Right ventricle myocardium superior (tissue), 1 donor: ENCODE measurements around the gene UBC. TPM values are rescaled to one million over a fixed set of nuclear protein-coding genes. Genes with fewer than 3 reads are reported as not detected.
"Not testable (repeated sequence)": the region's sequence is repeated elsewhere in the genome, so short reads cannot be mapped to it uniquely, and the experiment has no call there.

Experiments used
- ATAC-seq: fragments of 200-7000 bp; cut with Tn5 transposase; one replicate; pipeline ENCODE4 v1.9.1; 2020; ENCODE audit warnings: mild to moderate bottlenecking; ENCODE audit not compliant: poor library complexity
- DNase-seq: peaks from one replicate; pipeline ENCODE4 v3.0.0-alpha.2; 2020
- intact Hi-C: fragments of 100-400 bp; cut with DNase I; formaldehyde crosslinking; loops from one replicate; pipeline ENCODE4 v1.11.2; 2022
- total RNA-seq: library from RNA; stranded (reverse); fragmentation: NEBNext Ultra II Directional; extraction: Animal tissue kit (Norgen Biotek cat#: 25700); gene quantifications from one replicate; pipeline ENCODE4 v1.2.1, GENCODE V29; 2021
- donor health status: DM: no; HTN: yes; CAD: no; lungs with severe emphysema.

UBC gene
- total RNA-seq, 1 donor from 2014 or later = 1,120 TPM

DNA sequence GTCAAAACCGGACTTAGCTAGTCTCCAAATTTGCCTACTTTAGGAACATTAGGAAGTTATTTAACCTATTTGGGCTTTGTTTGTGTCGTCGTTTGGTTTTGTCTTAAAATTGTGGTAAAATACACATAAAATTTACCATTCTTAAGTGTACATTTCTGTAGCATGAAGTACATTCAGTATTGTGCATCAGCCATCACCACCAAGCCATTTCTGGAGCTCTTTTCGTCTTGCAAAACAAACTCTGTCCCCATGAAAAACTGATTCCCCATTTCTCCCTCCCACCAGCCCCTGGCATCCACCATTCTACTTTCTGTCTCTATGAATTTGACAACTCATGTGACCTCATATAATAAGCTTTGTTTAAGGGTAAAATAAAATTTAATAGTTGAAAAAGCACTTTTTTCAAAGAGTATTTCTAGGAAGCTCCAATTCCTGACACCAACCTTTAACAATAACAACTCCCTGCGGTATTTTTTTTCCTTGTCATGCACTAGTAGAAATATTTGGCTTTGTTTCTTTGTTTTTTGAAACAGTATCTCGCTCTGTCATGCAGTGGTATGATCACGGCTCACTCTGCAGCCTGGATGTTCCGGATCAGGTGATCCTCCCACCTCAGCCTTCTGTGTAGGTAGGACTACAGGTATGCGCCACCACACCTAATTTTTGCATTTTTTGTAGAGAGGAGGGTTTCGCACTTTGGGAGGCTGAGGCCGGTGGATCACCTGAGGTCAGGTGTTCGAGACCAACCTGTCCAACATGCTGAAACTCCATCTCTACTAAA, 3.6 kb upstream of the UBC start:
- ATAC-seq (no peak), DNase-seq (no peak)
- intact Hi-C loops = loop anchor here (2.0 kb wide), 1 partner anchor 21 kb away; no protein-coding TSS in a partner anchor

DNA sequence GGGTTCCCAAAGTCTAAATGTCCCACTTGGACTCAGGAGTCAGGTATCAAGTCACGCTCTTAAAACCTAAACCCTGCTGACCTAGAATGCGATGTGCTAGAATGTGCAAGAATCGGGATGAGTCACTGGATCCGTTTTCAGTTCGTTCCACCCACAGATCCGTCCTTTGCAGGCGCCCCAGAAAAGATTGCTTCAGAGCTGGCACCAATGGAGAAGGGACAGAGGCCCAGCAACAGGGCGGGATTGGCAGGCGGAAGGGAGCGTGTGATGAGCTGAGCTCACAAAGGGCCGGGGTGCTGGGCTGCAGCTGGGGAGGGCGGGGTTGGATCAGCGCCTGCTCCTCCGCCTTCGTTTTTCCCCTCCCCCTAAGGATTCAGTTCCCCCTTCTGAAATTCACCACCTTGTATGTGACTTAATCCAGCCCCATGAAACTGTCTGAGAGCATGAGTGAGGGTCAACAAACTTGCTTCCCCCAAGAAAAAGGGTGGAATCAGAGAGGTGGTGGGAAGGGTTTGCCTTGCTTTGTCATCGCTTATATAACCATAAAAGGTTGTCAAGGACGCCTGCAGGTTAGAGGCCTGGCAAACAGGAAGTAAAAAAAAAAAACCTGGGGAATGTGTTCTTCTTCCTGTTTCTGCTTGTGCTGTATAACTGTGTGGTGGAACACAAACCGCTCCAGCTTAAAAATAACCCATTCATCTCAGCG, 2.8 kb upstream of the UBC start:
- DNase-seq = peak; percentile 98
- intact Hi-C loops = loop anchor here (2.0 kb wide), 1 partner anchor 22 kb away; no protein-coding TSS in a partner anchor
- peak; percentile 89 for ATAC-seq

GRCh38 chr12:124916374-124917134, 2.1 kb upstream of the UBC start:
- ATAC-seq (peak; percentile 48), DNase-seq (peak; percentile 75)
- intact Hi-C loops = loop anchor here (2.0 kb wide), 1 partner anchor 22 kb away; no protein-coding TSS in a partner anchor

DNA sequence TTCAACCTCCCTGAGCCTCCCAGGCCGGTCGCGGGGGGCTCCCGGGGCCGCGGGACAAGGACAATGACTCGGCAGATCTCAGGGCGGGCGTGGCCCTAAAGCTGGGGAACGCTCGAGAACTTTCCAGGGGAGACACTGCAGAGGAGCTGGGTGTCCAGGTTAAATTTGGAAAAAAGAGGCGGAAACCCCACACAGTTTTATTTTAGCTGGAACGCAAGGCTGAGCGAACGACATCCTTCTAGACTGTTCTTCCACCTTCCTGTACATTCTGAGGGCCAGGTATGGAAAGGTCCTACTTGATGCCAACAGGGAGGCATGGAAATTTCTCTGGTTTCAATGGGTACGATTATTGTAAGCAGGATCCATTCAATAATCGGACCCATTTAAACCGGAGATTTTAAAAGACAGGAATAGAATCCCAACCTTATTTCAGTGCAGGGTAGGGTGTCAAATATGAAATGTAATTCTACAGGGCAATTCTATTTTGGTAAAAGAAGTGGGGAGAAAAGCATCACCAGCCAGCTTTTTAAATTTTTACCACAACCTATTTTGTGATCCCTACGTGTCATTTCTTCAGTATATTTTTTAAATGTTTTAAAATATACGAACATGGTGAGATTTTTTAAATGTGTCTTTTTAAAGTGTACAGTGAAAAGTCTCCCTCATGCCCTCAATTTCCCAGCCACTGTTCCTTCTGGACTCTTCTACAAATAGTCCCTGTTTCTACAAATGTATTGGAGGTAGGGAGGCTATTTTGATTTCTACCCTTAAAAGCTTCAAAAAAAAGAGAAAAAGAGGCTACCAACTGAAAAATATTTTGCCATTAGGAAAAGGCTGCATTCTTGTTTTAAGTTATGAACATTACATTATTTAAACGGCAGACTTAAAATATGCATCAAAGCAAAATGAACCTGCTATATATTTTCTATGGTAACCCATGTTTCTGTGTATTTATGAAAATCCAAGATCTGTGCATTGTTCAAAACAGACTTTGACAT, 1.1 kb upstream of the UBC start:
- intact Hi-C loops = loop anchor here (2.0 kb wide), 1 partner anchor 23 kb away; no protein-coding TSS in a partner anchor
- ATAC-seq = peak; percentile 3

DNA sequence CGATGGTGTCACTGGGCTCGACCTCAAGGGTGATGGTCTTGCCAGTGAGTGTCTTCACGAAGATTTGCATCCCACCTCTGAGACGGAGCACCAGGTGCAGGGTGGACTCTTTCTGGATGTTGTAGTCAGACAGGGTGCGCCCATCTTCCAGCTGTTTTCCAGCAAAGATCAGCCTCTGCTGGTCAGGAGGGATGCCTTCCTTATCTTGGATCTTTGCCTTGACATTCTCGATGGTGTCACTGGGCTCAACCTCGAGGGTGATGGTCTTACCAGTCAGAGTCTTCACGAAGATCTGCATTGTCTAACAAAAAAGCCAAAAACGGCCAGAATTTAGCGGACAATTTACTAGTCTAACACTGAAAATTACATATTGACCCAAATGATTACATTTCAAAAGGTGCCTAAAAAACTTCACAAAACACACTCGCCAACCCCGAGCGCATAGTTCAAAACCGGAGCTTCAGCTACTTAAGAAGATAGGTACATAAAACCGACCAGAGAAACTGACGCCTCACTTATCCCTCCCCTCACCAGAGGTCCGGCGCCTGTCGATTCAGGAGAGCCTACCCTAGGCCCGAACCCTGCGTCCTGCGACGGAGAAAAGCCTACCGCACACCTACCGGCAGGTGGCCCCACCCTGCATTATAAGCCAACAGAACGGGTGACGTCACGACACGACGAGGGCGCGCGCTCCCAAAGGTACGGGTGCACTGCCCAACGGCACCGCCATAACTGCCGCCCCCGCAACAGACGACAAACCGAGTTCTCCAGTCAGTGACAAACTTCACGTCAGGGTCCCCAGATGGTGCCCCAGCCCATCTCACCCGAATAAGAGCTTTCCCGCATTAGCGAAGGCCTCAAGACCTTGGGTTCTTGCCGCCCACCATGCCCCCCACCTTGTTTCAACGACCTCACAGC, 717 bp downstream of the UBC start:
- peak; percentile 92 for DNase-seq
- peak; percentile 34 for ATAC-seq
- intact Hi-C loops = no loop called here

More for the DNA sequence above, 1.1 kb upstream of the UBC start:
- peak; percentile 73 for DNase-seq

- ATAC-seq, intact Hi-C loops, DNase-seq: not testable (repeated sequence)
These were observed 1.7 kb downstream of the UBC start for GRCh38 chr12:124912529-124913287.

DNA sequence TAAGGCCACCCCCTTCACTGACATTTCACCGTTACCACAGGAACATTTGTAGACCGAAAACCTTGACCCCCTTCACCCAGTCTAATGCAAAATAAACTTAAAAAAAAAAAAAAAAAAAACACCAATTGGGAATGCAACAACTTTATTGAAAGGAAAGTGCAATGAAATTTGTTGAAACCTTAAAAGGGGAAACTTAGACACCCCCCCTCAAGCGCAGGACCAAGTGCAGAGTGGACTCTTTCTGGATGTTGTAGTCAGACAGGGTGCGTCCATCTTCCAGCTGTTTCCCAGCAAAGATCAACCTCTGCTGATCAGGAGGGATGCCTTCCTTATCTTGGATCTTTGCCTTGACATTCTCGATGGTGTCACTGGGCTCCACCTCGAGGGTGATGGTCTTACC, 2.9 kb downstream of the UBC start:
- ATAC-seq, intact Hi-C loops, DNase-seq: not testable (repeated sequence)

GRCh38 chr12:124910561-124911478, 3.6 kb downstream of the UBC start:
- intact Hi-C loops = no loop called here
- no peak for ATAC-seq
- DNase-seq = no peak

DNA sequence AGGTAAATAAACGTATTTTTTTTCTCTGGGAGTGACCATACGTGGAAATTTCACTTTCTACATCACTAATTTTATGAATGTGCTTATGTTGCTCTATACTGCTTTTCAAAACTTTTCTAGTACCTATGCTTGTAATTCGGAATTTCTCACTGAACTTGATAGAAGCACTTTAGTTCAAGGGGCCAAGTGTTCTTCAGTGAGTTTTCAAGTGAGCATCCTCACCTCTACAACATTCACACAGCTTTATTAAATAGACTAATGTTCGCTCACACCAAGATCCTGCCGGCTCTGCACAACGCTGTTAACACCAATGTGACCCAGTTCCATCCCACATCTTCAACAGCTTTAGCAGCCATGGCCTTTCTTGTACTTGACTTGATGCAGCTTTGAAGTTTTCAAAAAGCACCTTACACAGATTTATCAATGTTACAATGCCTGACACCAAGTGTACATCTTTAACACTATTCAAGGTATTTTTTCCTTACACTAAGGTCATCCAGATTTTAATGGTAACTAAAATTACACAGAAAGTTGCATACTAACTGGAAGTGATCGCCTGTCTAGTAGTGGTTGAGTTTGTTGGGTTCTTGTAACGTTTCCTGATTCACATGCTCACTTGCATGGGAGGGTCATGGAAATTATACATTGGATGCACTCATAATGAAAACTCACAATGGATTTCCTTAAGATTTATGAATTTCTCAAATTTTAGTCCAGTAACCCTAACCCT, 4.5 kb downstream of the UBC start:
- DNase-seq (no peak), ATAC-seq (no peak)
- intact Hi-C loops = no loop called here

DNA sequence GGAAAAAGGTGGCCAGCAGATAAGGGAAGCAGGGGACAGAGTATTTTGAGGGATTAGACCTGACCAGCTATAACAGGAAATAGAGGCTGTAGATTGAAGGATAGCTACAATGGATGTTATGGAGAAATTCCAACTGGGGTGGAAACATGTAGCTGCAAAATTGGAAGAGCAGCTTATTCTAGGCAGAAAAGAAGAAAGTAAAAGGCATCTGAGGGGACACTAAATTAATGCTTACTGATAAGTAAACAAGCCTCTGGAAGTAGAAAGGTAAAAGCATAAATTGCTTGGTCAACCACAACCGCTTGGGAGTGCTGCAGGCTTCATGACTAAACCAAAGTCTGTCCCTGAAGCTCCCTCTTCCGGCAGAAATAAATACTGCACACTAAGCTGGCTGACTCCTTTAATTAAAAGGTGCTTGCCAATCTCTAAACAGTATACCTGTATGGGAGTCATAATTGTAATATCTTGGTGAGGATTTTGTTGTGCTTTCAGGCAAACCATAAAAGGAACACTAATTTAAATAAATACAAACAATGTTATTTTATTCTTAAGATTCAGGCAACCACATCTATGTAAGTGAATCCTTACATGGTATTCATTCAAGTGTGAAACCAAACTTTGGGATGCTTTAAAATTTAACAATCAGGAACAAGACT, 7.7 kb downstream of the UBC start:
- ATAC-seq (peak; percentile 69), DNase-seq (peak; percentile 76)
- intact Hi-C loops = no loop called here

DNA sequence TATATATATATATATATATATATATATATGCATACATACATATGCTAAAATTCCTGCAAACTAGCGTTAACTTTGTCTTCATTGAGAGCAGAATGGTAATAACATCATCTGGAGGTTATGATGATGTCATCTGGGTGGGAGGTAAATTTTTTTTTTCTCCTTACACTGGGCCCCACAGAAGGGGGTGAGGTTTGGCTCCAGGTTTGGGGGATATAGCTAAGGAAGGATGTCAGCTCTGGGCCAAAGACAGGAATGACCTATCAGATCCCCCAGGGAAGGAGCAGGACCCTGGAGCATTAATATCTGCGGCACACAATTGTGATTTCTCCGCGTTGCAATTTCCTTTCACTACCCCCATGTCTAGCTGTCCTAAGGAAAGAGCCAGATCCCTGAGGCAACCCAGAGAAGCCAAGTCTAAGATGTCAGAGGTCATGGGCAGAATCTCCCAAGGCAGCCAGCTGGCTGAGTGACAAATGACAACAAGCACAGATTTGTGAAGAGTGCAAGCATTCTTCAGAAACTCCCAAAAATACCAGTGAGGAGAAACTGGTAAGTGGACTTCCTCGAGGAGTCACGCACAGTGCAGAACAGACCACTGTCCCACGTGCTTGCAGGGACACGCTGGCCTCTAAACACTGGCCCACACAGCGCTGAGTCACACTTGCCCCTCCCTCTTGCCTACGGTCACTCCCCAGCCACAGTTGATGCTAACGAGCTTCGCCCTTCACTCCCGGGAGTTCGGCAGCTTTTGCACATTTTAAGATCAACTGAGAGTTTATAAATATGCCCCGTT, 9.9 kb downstream of the UBC start:
- intact Hi-C loops = no loop called here
- peak; percentile 88 for ATAC-seq
- DNase-seq = peak; percentile 90

- no peak for ATAC-seq
- intact Hi-C loops = no loop called here
- DNase-seq = peak; percentile 18
These were observed 11.5 kb downstream of the UBC start for GRCh38 chr12:124902916-124903315.

DNA sequence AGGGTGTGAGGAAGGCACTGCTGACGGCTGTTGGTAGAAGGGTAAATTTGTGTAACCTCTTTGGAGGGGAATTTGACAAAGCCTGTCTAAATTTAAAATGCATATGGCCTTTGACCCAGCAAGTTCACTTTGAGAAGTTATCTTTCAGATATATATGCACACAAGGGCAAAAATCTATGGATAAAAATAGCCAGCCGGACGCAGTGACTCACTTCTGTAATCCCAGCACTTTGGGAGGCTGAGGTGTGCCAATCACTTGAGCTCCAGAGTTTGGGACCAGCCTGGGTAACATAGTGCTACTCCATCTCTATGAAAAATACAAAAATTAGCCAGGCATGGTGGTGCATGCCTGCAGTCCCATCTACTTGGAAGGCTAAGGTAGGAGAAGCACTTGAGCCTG, 13.4 kb downstream of the UBC start:
- intact Hi-C loops = no loop called here
- no peak for DNase-seq
- ATAC-seq = no peak
